GM18907 (cell line): Measurements from ENCODE around the gene MDFIC.

Source experiments
- ATAC-seq: cut with Tn5 transposase; IDR thresholded peaks from one replicate; pipeline ENCODE4 v1.9.1; 2021; ENCODE audit warnings: mild to moderate bottlenecking, moderate library complexity; ENCODE audit not compliant: unreplicated experiment

MDFIC gene

GRCh38 chr7:115032715-115033703, 111.1 kb downstream of the MDFIC start:
- no peak for ATAC-seq

GRCh38 chr7:115033917-115034459, 112.1 kb downstream of the MDFIC start:
- ATAC-seq: peak; percentile 44

GRCh38 chr7:115034515-115034914, 112.6 kb downstream of the MDFIC start:
- ATAC-seq: no peak

GRCh38 chr7:115037128-115037802, 115.4 kb downstream of the MDFIC start:
- ATAC-seq: peak; percentile 62

GRCh38 chr7:115038158-115038557, 116.3 kb downstream of the MDFIC start:
- ATAC-seq: no peak

- no peak for ATAC-seq
Observed at GRCh38 chr7:115040057-115040456, 118.2 kb downstream of the MDFIC start.

- no peak for ATAC-seq
Observed at GRCh38 chr7:115040495-115040894, 118.6 kb downstream of the MDFIC start.

- no peak for ATAC-seq
Observed at GRCh38 chr7:115042596-115042995, 120.7 kb downstream of the MDFIC start.

GRCh38 chr7:115043605-115044004, 121.7 kb downstream of the MDFIC start:
- no peak for ATAC-seq

GRCh38 chr7:115044224-115044623, 122.3 kb downstream of the MDFIC start:
- no peak for ATAC-seq

GRCh38 chr7:115047958-115048720, 126.2 kb downstream of the MDFIC start:
- no peak for ATAC-seq

GRCh38 chr7:115052706-115053105, 130.8 kb downstream of the MDFIC start:
- no peak for ATAC-seq

GRCh38 chr7:115054478-115055065, 132.7 kb downstream of the MDFIC start:
- ATAC-seq: no peak

- ATAC-seq: no peak
Observed at GRCh38 chr7:115056019-115056418, 134.1 kb downstream of the MDFIC start.

GRCh38 chr7:115058726-115059125, 136.8 kb downstream of the MDFIC start:
- no peak for ATAC-seq

GRCh38 chr7:115059321-115059720, 137.4 kb downstream of the MDFIC start:
- no peak for ATAC-seq

GRCh38 chr7:115060095-115060870, 138.4 kb downstream of the MDFIC start:
- ATAC-seq: peak; percentile 90

GRCh38 chr7:115066050-115066449, 144.2 kb downstream of the MDFIC start:
- ATAC-seq: peak; percentile 76

- peak; percentile 49 for ATAC-seq
Observed at GRCh38 chr7:115066634-115067033, 144.7 kb downstream of the MDFIC start.

- no peak for ATAC-seq
Observed at GRCh38 chr7:115068220-115068619, 146.3 kb downstream of the MDFIC start.
